HG02571 (cell line): ENCODE data around the gene BCAS1.

Experiments used
- ATAC-seq: cut with Tn5 transposase; IDR thresholded peaks from one replicate; pipeline ENCODE4 v1.9.1; 2021; ENCODE audit warnings: mild to moderate bottlenecking, moderate library complexity; ENCODE audit not compliant: unreplicated experiment

Gene BCAS1

GRCh38 chr20:53915446-53916172, 154.8 kb downstream of the BCAS1 start:
- ATAC-seq, result peak; percentile 49

GRCh38 chr20:53914781-53915445, 155.5 kb downstream of the BCAS1 start:
- ATAC-seq, result no peak

GRCh38 chr20:53914091-53914780, 156.2 kb downstream of the BCAS1 start:
- no peak for ATAC-seq

- no peak for ATAC-seq
Measured at GRCh38 chr20:53911301-53911700, 159.1 kb downstream of the BCAS1 start.

- no peak for ATAC-seq
Measured at GRCh38 chr20:53910351-53911002, 159.9 kb downstream of the BCAS1 start.

- ATAC-seq, result no peak
Measured at GRCh38 chr20:53907968-53908751, 162.2 kb downstream of the BCAS1 start.

GRCh38 chr20:53905820-53906191, 164.6 kb downstream of the BCAS1 start:
- no peak for ATAC-seq

- ATAC-seq, result no peak
Measured at GRCh38 chr20:53905019-53905819, 165.2 kb downstream of the BCAS1 start.

GRCh38 chr20:53904261-53904660, 166.1 kb downstream of the BCAS1 start:
- ATAC-seq, result no peak

- ATAC-seq, result no peak
Measured at GRCh38 chr20:53903652-53903987, 166.8 kb downstream of the BCAS1 start.

- ATAC-seq, result no peak
Measured at GRCh38 chr20:53902968-53903651, 167.3 kb downstream of the BCAS1 start.

GRCh38 chr20:53901497-53902096, 168.8 kb downstream of the BCAS1 start:
- ATAC-seq, result no peak

- ATAC-seq, result no peak
Measured at GRCh38 chr20:53901064-53901463, 169.3 kb downstream of the BCAS1 start.

GRCh38 chr20:53900380-53900999, 169.9 kb downstream of the BCAS1 start:
- ATAC-seq, result no peak

GRCh38 chr20:53899351-53900167, 170.8 kb downstream of the BCAS1 start:
- ATAC-seq, result peak; percentile 56

GRCh38 chr20:53898556-53898931, 171.8 kb downstream of the BCAS1 start:
- ATAC-seq, result no peak

GRCh38 chr20:53897884-53898555, 172.4 kb downstream of the BCAS1 start:
- no peak for ATAC-seq
